ENCODE data around the gene FCHSD2.

DNA sequence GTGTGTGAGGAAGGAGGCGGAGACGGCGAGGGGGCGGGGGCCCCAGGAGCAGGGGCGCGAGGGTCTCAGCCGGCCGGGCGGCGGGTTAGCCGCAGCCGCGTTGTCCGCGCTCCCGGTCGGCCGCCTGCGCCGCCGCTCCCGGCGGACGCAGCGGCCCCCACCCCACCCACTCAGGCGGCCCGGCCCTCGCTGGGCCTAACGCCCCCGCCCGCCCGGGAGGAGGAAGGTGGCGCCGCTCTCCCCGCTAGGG is at the start of gene FCHSD2:
- TF ChIP-seq POLR2A (IDR thresholded peaks at IDR 0.05) = peak; percentile 51
- no peak for TF ChIP-seq CTCF (IDR thresholded peaks at IDR 0.05)
